HG03135 (cell line): ENCODE measurements around the gene ARHGAP45.
"Not testable (repeated sequence)": the region's sequence is repeated elsewhere in the genome, so short reads cannot be mapped to it uniquely, and the experiment has no call there.

Source experiments
- ATAC-seq: cut with Tn5 transposase; IDR thresholded peaks from one replicate; pipeline ENCODE4 v1.9.1; 2021; ENCODE audit warnings: mild to moderate bottlenecking, moderate library complexity; ENCODE audit not compliant: unreplicated experiment

Gene ARHGAP45

GRCh38 chr19:1066748-1067340, at the start of gene ARHGAP45:
Gene ARHGAP45, plus strand, starts transcription at chr19:1067167. Its CDS starts 239 bp downstream, at chr19:1067406.
- ATAC-seq = peak; percentile 33

- ATAC-seq = no peak
Measured at GRCh38 chr19:1017906-1018305, 49.1 kb upstream of the ARHGAP45 start.

GRCh38 chr19:1018393-1018792, 48.6 kb upstream of the ARHGAP45 start:
- no peak for ATAC-seq

GRCh38 chr19:1018932-1019615, 47.9 kb upstream of the ARHGAP45 start:
- ATAC-seq = no peak

- ATAC-seq = no peak
Measured at GRCh38 chr19:1019616-1019961, 47.4 kb upstream of the ARHGAP45 start.

- no peak for ATAC-seq
Measured at GRCh38 chr19:1019980-1020867, 46.7 kb upstream of the ARHGAP45 start.

- ATAC-seq = peak; percentile 75
Measured at GRCh38 chr19:1020868-1021425, 46.0 kb upstream of the ARHGAP45 start, which contains the start of gene TMEM259. Gene TMEM259, minus strand, starts transcription at chr19:1021123. Its CDS starts 127 bp downstream, at chr19:1020996.

GRCh38 chr19:1023883-1024188, 43.1 kb upstream of the ARHGAP45 start:
- not testable (repeated sequence) for ATAC-seq

- not testable (repeated sequence) for ATAC-seq
Measured at GRCh38 chr19:1025080-1025479, 41.9 kb upstream of the ARHGAP45 start.

GRCh38 chr19:1025960-1026782, 40.8 kb upstream of the ARHGAP45 start, which contains the start of gene CNN2:
Gene CNN2, plus strand, starts transcription at chr19:1026608. Its CDS starts 54 bp downstream, at chr19:1026662.
- ATAC-seq = no peak

GRCh38 chr19:1026783-1027649, 40.0 kb upstream of the ARHGAP45 start:
- ATAC-seq = no peak

- ATAC-seq = no peak
Measured at GRCh38 chr19:1027650-1028061, 39.3 kb upstream of the ARHGAP45 start.

- ATAC-seq = no peak
Measured at GRCh38 chr19:1028062-1028926, 38.7 kb upstream of the ARHGAP45 start.

- no peak for ATAC-seq
Measured at GRCh38 chr19:1032264-1032867, 34.6 kb upstream of the ARHGAP45 start.

- ATAC-seq = no peak
Measured at GRCh38 chr19:1035998-1036621, 30.9 kb upstream of the ARHGAP45 start.

- no peak for ATAC-seq
Measured at GRCh38 chr19:1037621-1038064, 29.3 kb upstream of the ARHGAP45 start.

- no peak for ATAC-seq
Measured at GRCh38 chr19:1038978-1039645, 27.9 kb upstream of the ARHGAP45 start.
